ENCODE measurements around the gene OR2V2.

Gene OR2V2

GRCh38 chr5:181114284-181114843, 33.0 kb upstream of the OR2V2 start:
- no peaks in the 10 kb centered on the region for H3K9me3 ChIP-seq (ENCODE audit: insufficient read depth, low read length)
- DNase-seq (ENCODE audit: low read depth, low spot score) = no peak
- no peak overlapping the region for H3K4me3 ChIP-seq (ENCODE audit: insufficient read length, low read depth)
- H3K27me3 ChIP-seq (ENCODE audit: insufficient read depth, insufficient read length) = no peaks in the 10 kb centered on the region
- H3K4me1 ChIP-seq (ENCODE audit: insufficient read depth, insufficient read length) = peaks cover 2% of the 10 kb centered on the region
- H3K36me3 ChIP-seq (ENCODE audit: insufficient read depth, insufficient read length, low read length) = no peaks in the 10 kb centered on the region
- H3K9ac ChIP-seq (ENCODE audit: insufficient read length, low read depth) = no peak overlapping the region
- TF ChIP-seq YY1 (IDR thresholded peaks at IDR 0.05; ENCODE audit: insufficient read depth, insufficient read length) (no peak), ZNF274 (IDR thresholded peaks at IDR 0.05; ENCODE audit: low read depth, low read length) (no peak)

- Histone ChIP-seq H3K9me3 (ENCODE audit: insufficient read depth, low read length) (no peaks in the 10 kb centered on the region), H3K4me3 (ENCODE audit: insufficient read length, low read depth) (no peak overlapping the region), H3K4me1 (ENCODE audit: insufficient read depth, insufficient read length) (no peaks in the 10 kb centered on the region), H3K27me3 (ENCODE audit: insufficient read depth, insufficient read length) (no peaks in the 10 kb centered on the region), H3K9ac (ENCODE audit: insufficient read length, low read depth) (no peak overlapping the region), H3K36me3 (ENCODE audit: insufficient read depth, insufficient read length, low read length) (no peaks in the 10 kb centered on the region)
- TF ChIP-seq ZNF274 (IDR thresholded peaks at IDR 0.05; ENCODE audit: low read depth, low read length) = no peak
- no peak for TF ChIP-seq SUZ12 (IDR thresholded peaks at IDR 0.05; ENCODE audit: extremely low read depth, insufficient read depth, insufficient read length)
- no peak for TF ChIP-seq YY1 (IDR thresholded peaks at IDR 0.05; ENCODE audit: insufficient read depth, insufficient read length)
- DNase-seq (ENCODE audit: low read depth, low spot score) = no peak
These were observed 32.3 kb upstream of the OR2V2 start for GRCh38 chr5:181114844-181115778.

GRCh38 chr5:181118369-181118768, 29.0 kb upstream of the OR2V2 start:
- H3K9me3 ChIP-seq (ENCODE audit: insufficient read depth, low read length) = no peaks in the 10 kb centered on the region
- no peak overlapping the region for H3K9ac ChIP-seq (ENCODE audit: insufficient read length, low read depth)
- no peaks in the 10 kb centered on the region for H3K4me1 ChIP-seq (ENCODE audit: insufficient read depth, insufficient read length)
- no peaks in the 10 kb centered on the region for H3K27me3 ChIP-seq (ENCODE audit: insufficient read depth, insufficient read length)
- DNase-seq (ENCODE audit: low read depth, low spot score) = no peak
- TF ChIP-seq SUZ12 (IDR thresholded peaks at IDR 0.05; ENCODE audit: extremely low read depth, insufficient read depth, insufficient read length) = no peak
- no peak overlapping the region for H3K4me3 ChIP-seq (ENCODE audit: insufficient read length, low read depth)
- no peaks in the 10 kb centered on the region for H3K36me3 ChIP-seq (ENCODE audit: insufficient read depth, insufficient read length, low read length)

- no peaks in the 10 kb centered on the region for H3K4me1 ChIP-seq (ENCODE audit: insufficient read depth, insufficient read length)
- no peaks in the 10 kb centered on the region for H3K36me3 ChIP-seq (ENCODE audit: insufficient read depth, insufficient read length, low read length)
- H3K4me3 ChIP-seq (ENCODE audit: insufficient read length, low read depth) = no peak overlapping the region
- H3K9me3 ChIP-seq (ENCODE audit: insufficient read depth, low read length) = no peaks in the 10 kb centered on the region
- H3K9ac ChIP-seq (ENCODE audit: insufficient read length, low read depth) = no peak overlapping the region
- no peaks in the 10 kb centered on the region for H3K27me3 ChIP-seq (ENCODE audit: insufficient read depth, insufficient read length)
- no peak for TF ChIP-seq YY1 (IDR thresholded peaks at IDR 0.05; ENCODE audit: insufficient read depth, insufficient read length)
- no peak for DNase-seq (ENCODE audit: low read depth, low spot score)
These were observed 28.3 kb upstream of the OR2V2 start for GRCh38 chr5:181119105-181119504.

DNA sequence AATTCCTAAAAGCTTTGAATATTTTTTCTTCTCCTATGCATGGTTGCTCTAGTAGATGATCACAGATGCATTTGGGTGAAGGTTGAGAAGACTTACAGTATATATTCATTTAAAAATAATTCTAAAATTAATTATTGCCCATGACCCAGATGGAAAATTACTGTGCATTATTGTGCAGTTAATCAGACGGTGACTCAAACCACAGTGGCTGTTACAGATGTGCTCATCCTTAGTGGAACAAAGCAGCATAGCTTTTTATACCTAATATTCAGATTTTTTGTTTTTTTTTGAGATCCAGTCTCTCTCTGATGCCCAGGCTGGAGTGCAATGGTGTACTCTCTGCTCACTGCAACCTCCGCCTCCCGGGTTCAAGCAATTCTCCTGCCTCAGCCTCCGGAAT, 27.1 kb upstream of the OR2V2 start:
- Histone ChIP-seq H3K4me3 (ENCODE audit: insufficient read length, low read depth) (no peak overlapping the region), H3K27me3 (ENCODE audit: insufficient read depth, insufficient read length) (no peaks in the 10 kb centered on the region), H3K4me1 (ENCODE audit: insufficient read depth, insufficient read length) (no peaks in the 10 kb centered on the region), H3K36me3 (ENCODE audit: insufficient read depth, insufficient read length, low read length) (no peaks in the 10 kb centered on the region), H3K9me3 (ENCODE audit: insufficient read depth, low read length) (no peaks in the 10 kb centered on the region), H3K9ac (ENCODE audit: insufficient read length, low read depth) (no peak overlapping the region)
- TF ChIP-seq SUZ12 (IDR thresholded peaks at IDR 0.05; ENCODE audit: extremely low read depth, insufficient read depth, insufficient read length) (no peak), YY1 (IDR thresholded peaks at IDR 0.05; ENCODE audit: insufficient read depth, insufficient read length) (no peak), ZNF274 (IDR thresholded peaks at IDR 0.05; ENCODE audit: low read depth, low read length) (no peak)
- DNase-seq (ENCODE audit: low read depth, low spot score) = no peak

- Histone ChIP-seq H3K9me3 (ENCODE audit: insufficient read depth, low read length) (no peaks in the 10 kb centered on the region), H3K9ac (ENCODE audit: insufficient read length, low read depth) (no peak overlapping the region), H3K4me1 (ENCODE audit: insufficient read depth, insufficient read length) (no peaks in the 10 kb centered on the region), H3K4me3 (ENCODE audit: insufficient read length, low read depth) (no peak overlapping the region), H3K36me3 (ENCODE audit: insufficient read depth, insufficient read length, low read length) (no peaks in the 10 kb centered on the region), H3K27me3 (ENCODE audit: insufficient read depth, insufficient read length) (no peaks in the 10 kb centered on the region)
- TF ChIP-seq ZNF274 (IDR thresholded peaks at IDR 0.05; ENCODE audit: low read depth, low read length) = no peak
- DNase-seq (ENCODE audit: low read depth, low spot score) = no peak
These were observed 26.6 kb upstream of the OR2V2 start for GRCh38 chr5:181120761-181121160.

- no peaks in the 10 kb centered on the region for H3K9me3 ChIP-seq (ENCODE audit: insufficient read depth, low read length)
- H3K9ac ChIP-seq (ENCODE audit: insufficient read length, low read depth) = no peak overlapping the region
- TF ChIP-seq YY1 (IDR thresholded peaks at IDR 0.05; ENCODE audit: insufficient read depth, insufficient read length) = no peak
- TF ChIP-seq ZNF274 (IDR thresholded peaks at IDR 0.05; ENCODE audit: low read depth, low read length) = no peak
- TF ChIP-seq SUZ12 (IDR thresholded peaks at IDR 0.05; ENCODE audit: extremely low read depth, insufficient read depth, insufficient read length) = no peak
- no peaks in the 10 kb centered on the region for H3K27me3 ChIP-seq (ENCODE audit: insufficient read depth, insufficient read length)
- no peaks in the 10 kb centered on the region for H3K36me3 ChIP-seq (ENCODE audit: insufficient read depth, insufficient read length, low read length)
- H3K4me3 ChIP-seq (ENCODE audit: insufficient read length, low read depth) = no peak overlapping the region
- no peaks in the 10 kb centered on the region for H3K4me1 ChIP-seq (ENCODE audit: insufficient read depth, insufficient read length)
- no peak for DNase-seq (ENCODE audit: low read depth, low spot score)
These were observed 25.5 kb upstream of the OR2V2 start for GRCh38 chr5:181121675-181122561.
